NCI-H1417 treated with DMSO at 0.1 percent for 48 hours (cell line): Measurements from ENCODE around the gene LAMTOR2.
"Not testable (repeated sequence)": the region's sequence is repeated elsewhere in the genome, so short reads cannot be mapped to it uniquely, and the experiment has no call there.

Experiments used
- DNase-seq: peaks from one replicate; lab custom pipeline; 2025; lab: John Stamatoyannopoulos, UW

The LAMTOR2 gene

DNA sequence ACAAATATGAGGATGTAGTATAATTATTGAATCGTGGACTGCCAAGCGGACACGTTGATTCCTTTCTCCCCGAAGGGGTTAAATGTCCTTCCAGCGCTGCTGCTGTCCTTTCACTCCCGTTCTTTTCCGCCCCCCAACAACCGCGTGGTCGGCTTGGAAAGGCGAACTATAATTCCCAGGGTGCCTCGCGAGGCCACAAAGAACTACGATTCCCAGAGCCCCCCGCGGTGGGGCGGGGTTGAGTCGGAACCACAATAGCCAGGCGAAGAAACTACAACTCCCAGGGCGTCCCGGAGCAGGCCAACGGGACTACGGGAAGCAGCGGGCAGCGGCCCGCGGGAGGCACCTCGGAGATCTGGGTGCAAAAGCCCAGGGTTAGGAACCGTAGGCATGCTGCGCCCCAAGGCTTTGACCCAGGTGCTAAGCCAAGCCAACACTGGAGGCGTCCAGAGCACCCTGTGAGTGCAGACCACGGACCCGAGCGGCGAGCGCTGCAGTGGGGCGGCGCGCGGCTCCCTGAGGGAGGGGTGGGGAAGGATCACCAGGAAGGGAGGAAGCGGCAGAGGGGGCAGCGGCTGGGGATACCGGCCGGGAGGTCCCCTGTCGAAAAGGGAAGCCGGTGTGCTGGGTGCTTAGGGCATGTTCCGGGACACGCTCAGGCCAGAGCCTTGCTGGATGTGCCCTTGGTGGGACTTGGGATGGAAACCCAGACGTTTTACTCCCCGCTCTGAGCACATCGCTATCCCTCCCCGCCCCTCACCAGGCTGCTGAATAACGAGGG, at the start of gene LAMTOR2:
Gene LAMTOR2, plus strand, starts transcription at position 283 of the 781 bp plus-strand sequence. Its CDS starts 108 bp downstream, at position 391.
- peak; percentile 91 for DNase-seq

DNA sequence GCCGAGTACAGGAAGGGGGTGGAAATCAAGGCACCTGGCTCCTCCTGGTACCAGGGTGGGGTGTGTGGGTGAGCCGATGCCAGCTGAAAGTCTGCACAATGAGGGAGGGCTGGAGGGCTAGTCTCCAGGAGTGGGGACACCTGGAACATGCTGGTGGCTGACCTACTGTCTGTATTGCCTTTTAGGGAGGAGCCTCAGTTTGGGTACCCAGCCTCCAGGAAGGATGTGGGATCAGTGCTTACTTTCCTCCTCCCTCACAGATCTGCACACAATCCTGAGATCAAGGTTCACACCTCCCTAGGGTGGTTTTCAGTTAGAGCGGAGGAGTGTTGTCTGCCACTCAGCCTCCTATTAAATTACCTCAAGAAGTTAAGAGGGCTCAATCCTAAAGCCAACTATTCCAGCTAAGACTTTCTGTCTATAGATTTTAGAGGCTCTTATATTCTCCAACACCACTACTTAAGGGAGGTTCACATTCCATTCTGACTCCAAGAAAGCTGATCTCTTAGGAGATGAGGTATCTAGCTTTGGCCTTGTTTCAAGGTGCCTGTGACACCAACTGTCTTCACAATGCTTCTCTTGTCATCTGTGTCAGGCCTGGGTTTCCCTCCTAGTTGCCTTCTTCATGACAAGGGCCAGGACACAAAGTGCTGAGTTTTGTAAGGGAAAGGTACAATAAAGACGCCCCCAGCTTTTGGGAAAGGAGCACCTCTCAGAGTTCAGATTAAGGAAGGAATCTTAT, 49.6 kb upstream of the LAMTOR2 start:
- DNase-seq = no peak

DNA sequence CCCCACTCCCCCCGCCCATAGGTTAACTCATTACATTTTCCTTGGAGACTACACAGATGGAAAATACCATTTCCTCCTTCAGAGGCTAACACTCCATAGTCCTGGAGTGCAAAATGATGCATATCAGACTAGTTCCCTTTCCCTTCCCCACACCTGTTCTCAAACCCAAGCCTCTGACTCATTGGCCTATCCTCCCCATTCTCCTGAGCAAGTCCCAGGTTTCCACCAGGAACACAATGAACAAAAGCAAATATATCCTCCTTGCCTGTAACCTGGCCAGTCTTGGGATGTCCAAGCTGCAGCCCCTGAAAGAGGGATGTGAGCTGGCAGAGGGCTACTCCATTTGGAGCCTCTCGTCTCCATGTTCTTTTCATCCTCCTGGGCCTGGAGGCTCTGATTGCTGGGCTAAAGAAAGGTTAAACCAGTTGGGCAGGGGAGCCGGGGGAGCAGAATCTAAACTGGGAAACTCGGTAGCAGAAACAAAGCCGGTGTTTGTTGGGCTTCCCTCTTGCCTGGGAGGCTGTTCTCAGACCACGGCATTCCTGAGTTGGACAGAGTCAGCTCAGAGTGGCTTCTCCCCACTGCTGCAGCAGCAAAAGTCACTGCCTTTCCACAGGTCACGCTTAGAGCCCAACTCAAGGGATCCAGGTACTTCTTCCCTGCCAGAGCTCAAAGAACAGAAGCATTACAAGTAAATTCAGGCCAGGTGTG, 47.8 kb upstream of the LAMTOR2 start:
- no peak for DNase-seq

DNA sequence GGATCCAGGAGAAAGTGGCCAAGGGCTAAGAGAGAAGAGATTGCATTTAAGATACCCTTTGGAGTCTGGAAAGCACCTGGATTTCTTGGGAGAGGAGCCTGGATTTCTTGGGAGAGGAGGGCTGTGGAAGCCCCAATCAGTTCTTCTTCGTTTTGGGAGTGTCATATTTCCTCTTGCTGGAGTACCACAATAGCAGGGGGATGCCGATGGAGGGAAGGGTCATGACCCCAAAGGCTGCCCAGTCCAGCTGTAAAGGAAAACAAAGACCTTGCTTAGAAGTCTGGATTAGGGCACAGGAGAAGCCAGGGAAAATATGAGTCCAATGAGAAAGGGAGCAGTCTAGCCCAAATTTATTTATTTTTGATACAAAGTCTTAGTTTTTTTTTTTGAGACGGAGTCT, 45.2 kb upstream of the LAMTOR2 start:
- DNase-seq = no peak

DNA sequence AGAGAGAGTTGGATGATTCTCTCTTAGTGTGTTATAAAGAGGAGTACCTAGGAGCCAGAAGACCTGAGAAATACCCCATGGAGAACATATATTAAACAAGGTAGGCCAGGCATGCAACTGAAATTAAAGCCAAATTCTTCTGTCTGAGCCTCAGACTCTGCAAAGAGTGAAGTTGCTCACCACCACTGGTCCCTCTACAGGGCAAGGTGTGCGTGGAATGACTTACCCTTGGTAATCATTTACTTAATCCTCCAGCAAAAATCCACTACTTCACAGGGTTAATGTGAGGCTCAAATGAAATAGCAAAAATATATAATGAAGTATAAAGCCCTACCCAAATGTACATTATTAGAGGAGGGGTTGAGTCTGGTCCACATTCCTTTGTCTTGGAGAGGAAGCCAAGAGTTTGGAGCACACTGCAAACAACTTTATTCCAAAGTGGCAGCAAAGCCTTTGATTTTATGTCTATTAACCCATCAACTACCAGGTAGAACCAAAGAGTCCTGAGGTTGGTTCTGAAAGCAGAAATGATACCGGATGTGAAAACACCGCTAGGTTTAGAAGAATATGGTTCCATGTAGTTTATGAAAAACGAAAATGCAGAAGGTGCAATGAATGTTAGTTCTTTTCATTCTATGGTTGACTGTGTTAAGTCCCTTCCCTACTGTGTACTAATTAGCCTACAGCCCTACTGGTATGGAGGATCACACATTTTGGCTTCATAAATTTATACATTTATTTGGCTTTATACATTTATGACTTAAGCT, 42.3 kb upstream of the LAMTOR2 start:
- no peak for DNase-seq

DNA sequence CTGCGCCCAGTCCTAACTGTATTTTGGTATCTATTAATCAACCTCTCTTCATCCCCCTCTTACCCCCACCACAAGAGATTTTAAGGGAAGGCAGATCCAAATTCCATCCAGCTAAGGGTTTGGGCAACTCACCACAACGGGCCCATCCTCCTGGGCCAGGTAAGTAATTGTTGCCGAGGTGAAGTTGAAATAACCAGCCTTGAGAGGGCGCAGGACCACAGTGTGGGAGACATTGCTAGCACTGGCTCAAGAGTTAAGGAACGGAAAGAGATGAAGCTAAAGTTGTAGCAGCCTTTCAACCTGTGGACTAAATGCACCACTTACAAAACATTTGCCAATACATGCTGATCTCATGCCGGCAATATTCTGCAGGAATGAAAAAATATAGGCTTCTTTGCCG, 39.8 kb upstream of the LAMTOR2 start:
- DNase-seq = no peak

DNA sequence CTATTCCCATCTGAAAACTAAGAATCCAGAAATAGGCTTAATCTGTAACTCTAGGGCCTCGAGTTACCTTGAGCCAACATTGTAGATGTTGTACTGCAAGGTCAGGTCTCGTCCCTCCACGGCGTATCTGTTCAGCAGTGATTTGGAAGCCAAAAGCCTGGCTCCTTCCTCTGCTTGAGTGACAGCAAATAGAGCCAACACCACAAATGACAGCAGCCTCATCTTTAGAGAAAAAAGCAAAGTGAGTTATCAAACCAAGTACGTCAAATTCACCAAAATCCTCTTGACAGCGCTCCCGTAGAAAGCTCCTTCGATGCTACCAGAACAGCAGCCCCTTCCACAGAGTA, 34.7 kb upstream of the LAMTOR2 start:
- no peak for DNase-seq

DNA sequence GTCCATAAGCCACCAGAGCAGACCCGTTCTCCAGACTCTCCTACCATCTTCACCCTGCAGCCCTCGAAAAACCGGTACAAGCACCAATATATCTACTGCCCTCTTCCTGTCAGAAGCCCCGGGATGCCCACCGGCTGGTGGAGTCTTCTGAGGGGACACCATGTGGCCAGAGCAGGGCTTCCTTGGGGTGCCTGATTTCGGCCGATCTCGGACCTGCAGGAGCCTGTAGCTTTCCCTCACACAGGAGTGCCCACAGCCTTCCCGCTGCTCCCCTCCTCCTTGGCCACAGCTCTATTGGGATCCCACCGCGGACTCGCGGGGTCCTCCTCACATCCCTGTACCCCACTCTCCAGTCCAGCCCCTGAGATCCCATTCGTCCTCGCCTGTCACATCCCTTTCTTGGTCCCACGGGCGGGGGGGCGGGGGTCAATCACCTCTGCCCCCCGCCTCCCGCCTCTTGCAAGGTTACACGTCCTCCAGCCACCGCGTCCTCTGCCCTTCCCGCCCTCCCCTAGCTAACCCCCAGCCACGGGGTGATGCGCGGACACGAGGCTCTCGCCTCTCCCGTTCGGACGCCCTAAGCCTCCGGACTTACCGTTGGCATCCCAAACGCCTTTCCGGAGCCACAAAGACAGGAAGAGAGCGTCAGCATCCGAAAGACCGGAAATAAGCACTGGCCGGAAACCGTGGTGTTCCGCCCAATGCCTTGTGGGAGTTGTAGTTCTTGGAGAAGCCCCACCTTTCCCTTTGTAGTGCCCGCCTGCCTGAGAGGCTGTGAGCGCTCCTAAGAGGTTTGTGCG, 34.1 kb upstream of the LAMTOR2 start, which contains the start of gene SSR2:
Gene SSR2, minus strand, starts transcription at position 659 of the 800 bp plus-strand sequence. CDS start 784 bp downstream, outside the sequence.
- DNase-seq = peak; percentile 48

DNA sequence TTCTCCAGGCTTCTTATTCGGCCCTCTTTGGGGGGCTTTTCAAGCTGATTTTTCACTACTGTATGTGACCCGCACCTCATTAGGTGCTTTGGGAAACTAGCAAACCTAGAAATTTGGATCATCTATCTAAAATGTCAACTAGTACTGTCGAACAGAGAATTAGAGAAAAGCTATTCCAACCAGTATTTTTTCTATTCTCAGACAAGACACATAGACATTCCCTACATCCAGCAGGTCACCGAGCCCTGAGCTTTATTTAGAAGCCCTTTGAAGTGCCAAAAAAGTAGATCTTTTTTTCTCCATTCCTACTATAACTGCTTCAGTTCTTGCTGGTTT, 33.5 kb upstream of the LAMTOR2 start:
- DNase-seq = no peak

DNA sequence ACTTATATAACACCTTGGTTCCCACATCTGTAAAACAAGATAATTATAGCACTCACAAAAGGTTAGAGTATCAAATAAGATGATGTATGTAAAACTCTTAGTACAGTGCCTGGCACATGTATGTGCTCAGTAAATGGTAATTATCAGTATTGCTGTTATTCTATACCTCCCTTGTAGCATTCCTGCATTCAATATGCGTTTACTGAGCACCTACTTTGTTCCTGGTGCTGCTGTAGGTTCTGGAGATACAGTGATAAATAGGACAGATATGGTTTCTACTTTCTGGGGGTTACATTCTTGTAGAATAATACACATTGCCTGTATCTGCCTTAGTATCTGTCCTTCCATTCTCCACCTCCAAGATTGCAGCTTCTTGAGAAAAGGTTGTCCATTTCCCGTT, 32.6 kb upstream of the LAMTOR2 start:
- DNase-seq = no peak

DNA sequence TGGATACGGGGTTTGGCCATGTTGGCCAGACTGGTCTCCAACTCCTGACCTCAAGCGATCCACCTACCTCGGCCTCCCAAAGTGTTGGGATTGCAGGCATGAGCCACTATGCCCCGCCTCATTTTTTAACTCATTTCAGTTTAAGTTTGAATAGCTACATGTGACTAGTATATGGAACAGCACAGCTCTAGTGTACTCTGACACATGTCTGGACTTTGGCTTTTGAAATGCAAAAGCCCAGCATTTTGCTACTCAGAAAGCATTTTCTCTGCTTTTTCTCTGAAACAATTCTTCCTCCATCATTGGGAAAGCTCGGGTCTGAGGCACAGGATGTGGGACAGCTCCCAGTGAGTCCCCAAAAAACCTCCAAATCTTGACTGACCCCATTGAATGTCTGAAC, 29.8 kb upstream of the LAMTOR2 start:
- DNase-seq = no peak

DNA sequence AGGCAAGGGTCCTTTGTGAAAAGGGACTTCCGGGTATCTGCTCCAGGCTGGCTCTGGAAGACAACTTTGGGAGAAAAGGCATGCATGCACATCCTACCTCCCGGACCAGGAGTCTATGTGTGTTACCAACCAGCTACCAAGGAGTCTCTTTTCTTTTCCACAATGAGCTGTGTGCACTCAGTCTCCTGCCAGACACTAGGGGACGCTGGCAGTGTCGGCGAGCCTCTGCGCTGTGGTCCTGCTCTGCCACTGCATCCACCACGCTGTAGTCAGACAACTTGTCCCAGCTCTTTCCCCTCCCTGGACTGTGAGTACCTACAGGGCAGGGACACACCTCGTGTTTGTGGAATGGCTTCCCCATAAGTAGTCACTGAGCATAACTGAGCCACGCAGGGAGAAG, 28.7 kb upstream of the LAMTOR2 start:
- no peak for DNase-seq

DNA sequence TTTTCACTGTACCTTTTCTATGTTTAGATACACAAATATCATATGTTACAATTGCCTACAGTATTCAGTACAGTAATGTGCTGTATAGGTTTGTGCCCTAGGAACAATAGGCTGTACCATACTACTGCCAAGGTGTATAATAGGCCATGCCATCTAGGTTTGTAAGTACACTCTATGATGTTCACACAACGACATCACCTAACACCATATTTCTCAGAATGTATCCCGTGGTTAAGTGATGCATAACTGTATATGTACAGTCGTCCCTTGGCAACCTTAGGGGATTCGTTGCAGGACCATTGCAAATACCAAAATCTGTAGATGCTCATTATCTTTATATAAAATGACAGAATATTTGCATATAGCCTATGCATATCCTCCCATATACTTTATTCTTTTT, 28.0 kb upstream of the LAMTOR2 start:
- no peak for DNase-seq

DNA sequence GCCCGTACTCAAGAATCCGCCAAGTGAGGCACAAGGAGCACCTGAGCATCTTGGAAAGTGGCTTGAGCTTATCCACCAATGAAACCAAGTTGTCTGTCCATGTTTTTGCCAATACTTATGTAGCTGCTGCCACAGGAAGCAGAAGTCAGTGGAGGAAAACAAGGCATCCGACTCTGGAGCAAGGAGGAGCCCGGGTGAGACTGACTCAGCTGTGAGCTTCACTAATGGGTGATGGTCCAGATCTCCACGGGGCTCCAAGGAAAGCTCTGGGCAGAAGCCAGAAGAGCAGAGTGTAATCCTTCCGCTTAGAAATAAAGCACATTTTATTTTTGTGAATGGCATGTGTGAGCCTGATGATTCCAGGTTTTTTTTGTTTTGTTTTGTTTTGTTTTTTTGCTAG, 21.6 kb upstream of the LAMTOR2 start:
- DNase-seq = no peak

DNA sequence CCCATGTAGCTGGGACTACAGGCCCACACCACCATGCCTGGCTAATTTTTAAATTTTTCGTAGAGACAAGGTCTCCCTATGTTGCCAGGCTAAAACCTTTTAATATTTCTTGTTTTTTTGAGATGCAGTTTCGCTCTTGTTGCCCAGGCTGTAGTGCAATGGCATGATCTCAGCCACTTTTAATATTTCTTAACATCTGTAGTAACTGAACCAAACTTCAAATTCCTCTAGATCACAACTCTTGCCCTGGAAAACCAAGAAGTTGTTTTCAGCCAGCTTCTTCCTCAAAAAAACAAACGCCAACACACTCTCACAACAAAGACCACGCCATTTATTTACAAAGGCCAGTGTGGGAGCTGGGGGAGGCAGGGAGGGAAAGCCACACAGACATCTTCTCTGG, 19.6 kb upstream of the LAMTOR2 start:
- not testable (repeated sequence) for DNase-seq

DNA sequence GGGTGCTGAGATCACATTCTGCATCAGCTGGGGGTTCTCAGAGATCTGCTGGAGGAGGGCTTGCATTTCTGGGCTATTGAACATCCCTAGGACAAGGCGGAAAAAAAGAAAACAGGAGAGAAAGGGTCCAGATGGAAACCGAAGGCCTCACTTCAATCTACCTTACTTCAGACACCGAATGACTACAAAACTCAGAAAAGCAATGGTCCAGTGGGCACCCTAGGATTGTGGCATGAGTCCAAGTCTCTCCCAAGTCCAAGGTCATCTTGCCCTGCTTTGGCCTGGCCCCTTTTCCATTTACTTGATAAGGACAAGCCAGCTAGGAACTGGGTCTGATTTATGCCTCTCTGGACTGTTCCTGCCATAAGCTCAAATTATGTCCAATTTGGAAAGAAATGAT, 11.8 kb upstream of the LAMTOR2 start:
- no peak for DNase-seq

DNA sequence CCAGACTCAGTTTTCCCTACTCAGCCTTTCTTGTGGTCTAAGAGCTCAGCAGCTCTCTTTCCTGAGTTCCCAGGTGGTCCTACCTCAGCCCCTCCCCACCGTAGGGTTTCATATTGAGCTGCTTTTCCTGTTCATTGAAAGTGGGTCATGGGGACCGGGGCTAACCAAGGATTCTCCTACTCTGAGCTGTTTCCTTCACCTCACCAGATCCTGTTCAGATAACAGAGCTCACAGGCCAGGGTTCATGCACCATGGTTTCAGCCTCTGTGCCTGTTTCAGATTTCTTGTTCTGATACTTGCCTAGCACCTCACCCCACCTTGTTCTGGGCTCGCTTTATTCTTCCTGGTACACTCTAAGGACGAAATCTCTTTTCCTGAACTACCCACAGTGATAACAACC, 9.5 kb upstream of the LAMTOR2 start:
- no peak for DNase-seq

DNA sequence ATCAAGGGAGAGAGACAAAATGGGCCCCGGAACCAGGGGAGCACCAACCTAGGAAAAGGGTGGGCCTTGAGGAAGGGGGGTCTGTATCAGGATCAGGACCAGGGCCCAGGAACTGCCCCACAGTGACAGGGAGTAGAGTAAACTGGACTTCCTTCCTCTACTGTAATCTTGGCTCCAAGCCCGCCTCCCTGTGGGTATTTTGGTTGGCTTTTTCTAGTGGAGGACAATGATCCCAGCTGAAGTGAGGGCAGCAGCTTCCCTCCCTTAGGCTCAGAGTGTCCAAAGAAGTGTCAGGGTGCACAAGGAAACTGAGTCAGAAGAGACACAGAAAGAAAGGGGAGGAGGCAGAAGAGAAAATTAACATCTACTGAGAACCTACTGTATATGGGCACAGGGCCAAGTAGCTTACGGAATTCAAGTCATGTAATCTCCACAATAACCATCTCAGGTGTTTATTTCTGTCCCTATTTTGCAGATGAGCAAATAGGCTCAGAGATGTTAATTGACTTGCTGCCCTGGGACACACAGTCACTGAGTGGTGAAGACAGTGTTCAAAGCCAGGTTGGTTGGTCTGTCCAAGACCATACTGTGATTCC, 5.8 kb upstream of the LAMTOR2 start:
- DNase-seq = no peak

DNA sequence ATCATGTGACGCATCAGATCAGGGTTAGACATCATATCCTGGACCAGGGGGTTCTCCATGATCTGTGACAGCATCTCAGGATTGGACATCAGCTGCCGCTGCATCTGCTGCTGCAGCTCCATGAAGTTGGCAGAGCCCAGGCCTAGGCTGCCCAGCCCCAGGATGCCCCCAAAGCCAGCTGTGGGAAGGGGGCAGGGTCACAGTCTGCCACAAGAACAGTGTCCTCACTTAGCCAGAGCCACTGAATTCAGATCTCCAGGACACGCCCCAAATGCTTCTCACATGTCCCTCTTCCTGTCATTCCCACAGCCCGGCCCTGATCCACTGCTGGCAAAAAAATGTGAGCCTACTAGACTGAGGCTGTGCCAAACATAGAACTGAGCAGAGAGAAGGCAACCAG, 4.2 kb upstream of the LAMTOR2 start:
- no peak for DNase-seq

DNA sequence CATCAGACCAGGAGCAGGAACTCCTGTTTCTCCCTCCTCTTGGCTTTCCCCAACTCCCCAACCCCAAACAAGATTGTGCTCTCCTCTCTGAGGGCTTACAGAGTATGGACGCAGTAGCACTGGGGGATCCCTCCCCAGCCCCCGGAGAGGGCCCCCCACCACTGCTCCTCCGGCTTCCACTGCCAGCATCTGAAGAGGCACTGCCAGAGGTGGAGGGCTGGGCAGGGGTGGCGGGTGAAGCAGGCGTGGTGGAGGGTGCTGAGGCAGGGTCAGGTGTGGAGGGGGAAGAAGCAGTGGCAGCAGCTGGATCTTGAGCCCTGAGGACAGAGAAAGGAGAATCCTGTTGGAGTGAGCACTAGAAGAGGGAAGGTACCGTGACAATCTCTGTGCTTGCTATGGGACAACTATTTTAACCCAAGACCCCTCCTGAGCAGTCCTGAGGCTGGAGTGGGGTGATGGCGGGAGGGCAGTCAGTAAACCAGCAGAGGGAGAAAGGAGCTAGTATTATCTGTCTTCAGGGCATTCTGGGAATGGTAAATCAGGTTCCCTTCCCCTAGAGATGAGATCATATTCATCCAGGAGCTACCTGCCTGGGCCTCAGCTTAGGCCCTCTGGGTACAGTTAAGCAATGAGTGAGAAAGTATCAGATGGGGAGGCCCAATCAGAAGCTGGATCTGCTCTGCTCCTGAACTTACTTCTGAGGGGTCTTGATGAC, 3.4 kb upstream of the LAMTOR2 start:
- no peak for DNase-seq
